DMS79 treated with DMSO at 0.1 percent for 48 hours (cell line): ENCODE measurements around the gene SEPHS2.

Source experiments
- DNase-seq: peaks from one replicate; lab custom pipeline; 2025; lab: John Stamatoyannopoulos, UW

Gene SEPHS2

DNA sequence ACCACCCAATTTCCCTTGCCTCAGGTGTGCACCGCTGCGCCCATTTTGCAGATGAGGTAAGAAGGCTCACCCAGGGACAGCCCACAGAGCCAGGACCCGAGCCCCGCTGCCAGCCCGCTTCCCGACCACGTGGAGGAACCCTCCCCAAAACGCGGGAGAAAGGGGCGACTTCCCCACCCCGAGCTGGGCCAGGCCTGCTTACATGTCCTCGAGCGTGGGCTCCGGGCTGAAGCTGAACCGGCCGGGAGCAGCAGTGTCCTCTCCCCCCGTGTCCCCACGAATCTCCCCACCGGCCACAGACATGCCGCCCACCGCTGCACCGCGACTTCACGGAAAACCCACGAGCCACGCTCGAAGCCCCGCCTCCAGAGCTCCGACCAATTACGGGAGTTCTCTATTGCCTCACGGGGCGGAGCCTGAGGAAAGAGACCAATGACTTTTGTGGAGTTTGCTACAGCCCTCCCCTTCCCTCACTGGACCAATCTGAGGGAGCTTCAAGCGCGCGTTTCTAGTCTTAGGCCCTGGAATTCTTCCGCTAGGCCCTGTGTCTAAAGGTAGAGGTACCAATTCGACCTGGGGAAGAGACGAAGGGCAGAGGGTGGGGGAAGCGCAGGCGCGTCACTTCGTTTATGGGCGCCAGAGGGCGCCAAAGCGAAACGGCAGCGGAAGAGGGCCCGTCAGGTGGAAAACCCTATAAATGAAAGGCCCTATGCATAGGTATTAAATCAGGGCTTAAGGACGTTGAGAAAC lies 15.8 kb downstream of the SEPHS2 start, which contains the start of gene DCTPP1:
Gene DCTPP1, minus strand, starts transcription at position 353 of the 750 bp plus-strand sequence. Its CDS starts 50 bp downstream, at position 303.
- peak; percentile 99 for DNase-seq

DNA sequence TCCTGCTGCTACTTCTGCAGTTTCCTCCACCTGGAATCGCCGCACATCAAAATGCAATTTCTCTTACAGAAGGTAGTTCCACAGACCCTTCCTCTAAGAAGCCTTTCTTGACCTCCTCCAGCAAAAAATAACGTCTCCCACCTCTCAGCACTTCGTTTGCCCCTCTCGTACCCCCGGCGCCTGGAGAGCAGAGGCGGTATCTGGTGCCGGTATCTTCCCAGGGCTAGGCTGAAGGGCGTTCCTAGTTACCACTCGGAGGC lies 16.3 kb downstream of the SEPHS2 start:
- DNase-seq, result no peak

DNA sequence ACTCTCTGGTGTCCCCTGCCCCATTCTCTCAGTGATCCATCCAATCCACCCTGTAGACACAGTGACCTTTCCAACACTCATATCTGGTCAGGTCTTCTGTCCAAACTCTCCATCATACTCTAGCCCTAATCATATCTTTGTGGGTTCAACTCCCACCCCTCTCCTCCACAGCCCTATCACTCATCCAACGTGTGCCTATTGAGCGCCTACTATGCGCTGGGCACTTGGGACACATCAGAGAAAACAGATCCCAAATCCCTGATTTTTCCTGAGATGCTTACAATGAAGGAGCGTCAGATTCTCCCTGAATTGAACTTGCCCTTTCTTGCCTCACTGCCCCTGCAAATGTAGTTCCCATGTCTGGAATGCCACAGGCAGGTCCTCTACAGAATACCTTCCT lies 17.6 kb downstream of the SEPHS2 start:
- DNase-seq, result no peak

DNA sequence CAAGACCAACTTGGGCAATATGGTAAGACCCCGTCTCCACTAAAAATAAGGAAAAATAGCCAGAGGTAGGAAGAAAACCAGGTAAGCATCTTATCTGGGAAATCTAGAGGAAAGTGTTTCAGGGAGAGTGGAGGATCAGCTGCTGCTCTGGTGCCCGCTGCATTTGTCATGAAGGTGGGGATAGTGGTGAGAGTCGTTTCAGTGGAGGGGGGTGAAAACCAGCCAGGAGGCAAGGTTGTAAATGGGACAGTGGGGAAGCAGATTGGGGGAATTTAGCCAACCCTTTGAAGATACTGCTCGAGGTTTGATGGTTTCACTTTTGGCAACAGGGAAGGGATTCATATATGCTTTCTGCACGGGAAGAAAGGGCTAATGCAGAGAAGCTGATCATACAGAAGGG lies 24.7 kb downstream of the SEPHS2 start:
- no peak for DNase-seq

DNA sequence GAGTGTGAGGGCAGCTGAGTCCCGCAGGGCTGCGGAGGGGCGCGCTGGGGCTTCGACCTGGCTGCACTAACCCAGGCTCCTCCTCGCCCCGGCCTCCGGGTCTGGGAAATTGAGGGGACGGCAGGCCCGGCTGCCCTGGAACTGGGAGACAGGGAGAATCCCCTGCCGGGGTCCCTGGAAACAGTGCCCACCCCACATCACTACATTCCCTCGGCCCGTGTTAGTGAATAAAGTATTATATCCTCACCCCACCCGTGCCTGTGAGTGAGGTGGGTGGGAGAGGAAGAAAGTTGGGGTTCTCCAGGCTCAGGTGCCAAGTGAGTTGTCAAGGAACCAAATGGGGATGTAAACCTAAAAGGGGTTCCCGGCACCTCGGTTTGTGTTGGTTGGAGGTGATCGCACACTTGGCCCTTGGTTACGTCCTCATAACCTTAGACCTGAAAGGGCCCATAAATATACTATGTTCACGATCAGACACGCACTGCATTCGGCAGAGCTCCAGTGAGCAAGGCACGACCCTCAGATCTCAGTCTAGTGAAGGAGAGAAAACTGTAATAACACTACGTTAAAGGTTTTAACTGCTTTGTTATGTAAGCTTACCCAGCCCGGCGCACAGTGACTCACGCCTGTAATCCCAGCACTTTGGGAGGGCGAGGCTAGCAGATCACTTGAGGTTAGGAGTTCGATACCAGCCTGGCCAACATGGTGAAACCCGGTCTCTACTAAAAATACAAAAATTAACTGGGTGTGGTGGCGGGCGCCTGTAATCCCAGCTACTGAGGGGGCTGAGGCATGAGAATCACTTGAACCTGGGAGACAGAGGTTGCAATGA lies 27.1 kb downstream of the SEPHS2 start:
- DNase-seq, result no peak

DNA sequence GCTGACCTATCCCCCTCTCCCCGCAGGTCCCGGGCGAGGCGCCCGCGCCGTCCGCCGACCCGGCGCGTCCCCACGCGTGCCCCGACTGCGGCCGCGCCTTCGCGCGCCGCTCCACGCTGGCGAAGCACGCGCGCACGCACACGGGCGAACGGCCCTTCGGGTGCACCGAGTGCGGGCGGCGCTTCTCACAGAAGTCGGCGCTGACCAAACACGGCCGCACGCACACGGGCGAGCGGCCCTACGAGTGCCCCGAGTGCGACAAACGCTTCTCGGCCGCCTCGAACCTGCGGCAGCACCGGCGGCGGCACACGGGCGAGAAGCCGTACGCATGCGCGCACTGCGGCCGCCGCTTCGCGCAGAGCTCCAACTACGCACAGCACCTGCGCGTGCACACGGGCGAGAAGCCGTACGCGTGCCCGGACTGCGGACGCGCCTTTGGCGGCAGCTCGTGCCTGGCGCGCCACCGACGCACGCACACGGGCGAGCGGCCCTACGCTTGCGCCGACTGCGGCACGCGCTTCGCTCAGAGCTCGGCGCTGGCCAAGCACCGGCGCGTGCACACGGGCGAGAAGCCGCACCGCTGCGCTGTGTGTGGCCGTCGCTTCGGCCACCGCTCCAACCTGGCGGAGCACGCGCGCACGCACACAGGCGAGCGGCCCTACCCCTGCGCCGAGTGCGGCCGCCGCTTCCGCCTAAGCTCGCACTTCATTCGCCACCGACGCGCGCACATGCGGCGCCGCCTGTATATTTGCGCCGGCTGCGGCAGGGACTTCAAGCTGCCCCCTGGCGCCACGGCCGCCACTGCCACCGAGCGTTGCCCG lies 27.9 kb downstream of the SEPHS2 start:
- DNase-seq, result peak; percentile 85

DNA sequence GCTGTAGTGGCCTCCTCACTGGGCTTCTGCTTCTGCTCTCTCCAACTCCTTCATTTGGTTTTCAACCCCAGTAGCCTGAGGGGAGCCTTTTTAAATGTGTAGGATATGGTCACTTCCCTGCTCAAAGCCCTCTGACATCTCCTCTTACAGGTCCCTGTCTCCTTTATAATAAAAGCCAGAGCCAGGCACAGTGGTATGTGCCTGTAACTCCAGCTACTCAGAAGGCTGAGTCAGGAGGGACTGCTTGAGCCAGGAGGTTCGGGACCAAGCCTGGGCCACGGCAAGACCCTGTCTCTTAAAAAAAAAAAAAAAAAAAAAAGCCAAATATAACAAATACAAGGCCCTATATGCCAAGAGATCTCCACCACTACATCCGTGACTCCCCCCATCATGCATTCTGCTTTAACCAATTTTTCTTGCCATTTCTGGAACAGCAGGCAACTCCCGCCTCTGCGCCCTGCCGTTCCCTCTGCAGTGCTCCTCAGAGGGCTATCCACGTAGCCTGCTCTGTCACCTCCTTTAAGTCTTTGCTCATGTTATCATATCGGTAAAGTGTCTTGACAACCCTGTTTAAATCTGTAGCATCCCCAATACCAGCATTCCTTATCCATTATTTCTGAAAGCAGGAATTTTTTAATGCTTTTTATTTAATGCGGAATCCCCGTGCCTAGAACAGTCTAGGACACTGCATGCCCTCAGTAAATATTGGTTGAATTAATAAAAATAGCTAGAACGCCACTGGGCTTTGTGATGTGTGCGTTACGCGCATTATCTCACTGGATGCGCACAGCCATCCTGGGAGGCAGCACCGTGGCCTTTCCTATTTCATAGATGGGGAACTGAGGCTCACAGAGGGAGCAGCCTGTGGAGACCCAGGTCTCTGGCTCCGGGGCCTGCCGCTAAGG lies 28.8 kb downstream of the SEPHS2 start:
- DNase-seq, result no peak

DNA sequence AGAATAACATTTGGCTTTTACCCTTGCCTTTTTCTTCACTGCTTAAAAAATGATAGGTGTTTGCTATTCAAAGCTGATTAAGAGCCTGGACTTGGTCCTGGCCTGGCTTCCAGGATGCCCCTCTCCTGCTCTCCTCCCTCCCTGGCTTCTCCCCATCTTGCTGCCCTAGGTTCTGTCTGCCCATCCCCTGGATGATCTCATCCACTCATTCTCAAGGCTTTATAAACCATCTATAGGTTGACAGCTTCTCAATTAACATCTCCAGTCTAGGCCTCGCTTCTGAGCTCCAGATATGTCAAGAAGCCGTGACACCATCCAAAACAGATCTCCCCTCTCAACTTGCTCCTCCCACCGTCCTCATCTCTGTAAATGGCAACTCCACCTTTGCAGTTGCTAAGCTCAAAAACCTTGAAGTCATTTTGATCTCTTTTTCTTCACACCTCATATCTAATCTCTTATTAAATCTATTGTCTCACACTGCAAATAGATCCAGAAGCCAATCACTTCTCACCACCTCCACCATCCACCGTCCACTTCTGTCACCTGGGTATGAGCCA lies 29.5 kb downstream of the SEPHS2 start:
- no peak for DNase-seq

DNA sequence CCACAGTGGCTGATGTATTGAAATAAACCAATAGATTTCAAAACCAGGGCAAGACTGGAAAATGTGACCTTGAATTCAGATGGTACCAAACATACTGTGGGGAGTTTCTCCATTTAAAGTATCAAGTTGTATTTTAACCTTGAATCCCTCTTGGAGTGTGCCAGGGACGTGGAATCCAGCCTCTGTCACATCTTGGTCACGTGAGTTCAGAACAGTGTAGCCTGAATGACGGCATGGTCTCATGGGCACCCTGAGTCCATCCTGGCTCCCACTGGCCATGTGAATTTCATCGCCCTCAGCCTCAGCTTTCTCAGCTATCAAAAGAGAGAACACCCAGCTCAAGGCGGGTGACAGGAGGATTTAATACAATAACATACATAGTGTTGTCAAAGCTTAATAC lies 31.5 kb downstream of the SEPHS2 start:
- no peak for DNase-seq

DNA sequence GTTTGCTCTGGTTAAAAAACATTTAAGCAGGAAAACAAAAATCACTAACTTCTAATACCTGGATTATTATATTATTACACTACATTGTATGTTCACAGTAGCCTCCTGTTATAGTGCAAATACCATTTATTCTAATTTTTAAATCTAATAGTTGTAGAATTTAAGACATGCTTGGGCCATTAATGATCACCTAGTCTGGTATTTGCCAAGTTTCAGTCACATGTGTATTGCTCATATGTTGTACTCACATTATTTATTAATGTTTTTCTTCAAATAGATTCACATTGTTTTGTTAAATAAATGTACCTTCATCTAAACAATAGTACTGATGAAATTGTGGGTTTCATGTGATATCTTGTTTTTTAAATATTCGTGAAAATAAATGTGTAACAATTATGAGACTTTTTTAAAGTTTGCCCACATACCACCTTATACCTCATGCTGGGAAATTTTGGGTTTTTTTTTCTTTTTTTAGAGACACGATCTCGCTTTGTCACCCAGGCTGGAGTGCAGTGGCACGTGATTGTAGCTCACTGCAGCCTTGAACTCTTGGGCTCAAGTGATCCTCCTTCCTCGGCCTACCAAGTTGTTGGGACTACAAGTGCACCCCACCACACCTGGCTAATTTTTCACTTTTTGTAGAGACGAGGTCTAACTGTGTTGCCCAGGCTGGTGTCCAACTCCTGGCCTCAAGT lies 32.4 kb downstream of the SEPHS2 start:
- DNase-seq, result no peak

DNA sequence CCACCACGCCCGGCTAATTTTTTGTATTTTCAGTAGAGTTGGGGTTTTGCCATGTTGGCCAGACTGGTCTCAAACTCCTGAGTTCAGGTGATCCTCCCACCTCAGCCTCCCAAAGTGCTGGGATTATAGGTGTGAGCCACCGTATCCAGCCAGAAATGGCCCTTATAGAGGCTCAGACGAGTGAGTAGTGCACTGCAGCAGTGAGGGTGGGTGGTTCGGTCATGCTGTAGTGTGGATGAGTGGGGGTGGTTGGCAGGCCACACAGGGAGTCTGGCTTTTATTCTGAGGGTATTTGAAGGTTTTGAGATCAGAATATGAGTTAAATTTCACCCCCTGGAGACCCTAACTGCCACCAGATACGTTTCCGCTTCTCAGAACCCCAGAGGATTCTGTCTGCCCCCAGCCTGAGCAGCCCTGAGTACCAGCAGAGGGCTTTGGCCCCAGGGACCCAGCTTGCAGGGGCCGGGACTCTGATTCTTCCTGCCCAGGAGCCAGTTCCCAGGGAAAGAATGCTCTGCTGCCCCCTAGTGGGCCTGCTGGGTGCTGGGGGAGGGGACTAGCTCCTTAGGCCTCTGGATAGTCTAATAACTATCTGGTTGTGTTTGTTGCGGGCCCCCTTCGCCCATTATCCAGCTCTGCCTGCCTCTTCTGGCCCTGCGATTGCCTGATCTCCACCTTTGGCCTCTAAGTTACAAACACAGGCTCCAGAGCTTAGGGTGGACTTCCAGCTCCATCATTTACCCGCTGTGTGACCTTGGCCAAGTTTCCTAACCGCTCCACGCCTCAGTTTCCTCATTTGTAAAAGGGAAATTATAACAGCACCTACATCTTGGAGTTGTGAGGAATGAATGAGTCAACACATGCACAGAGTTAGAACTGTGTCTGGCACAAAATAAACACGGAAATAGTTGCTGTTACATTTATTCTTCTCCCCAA lies 36.3 kb downstream of the SEPHS2 start:
- peak; percentile 85 for DNase-seq

DNA sequence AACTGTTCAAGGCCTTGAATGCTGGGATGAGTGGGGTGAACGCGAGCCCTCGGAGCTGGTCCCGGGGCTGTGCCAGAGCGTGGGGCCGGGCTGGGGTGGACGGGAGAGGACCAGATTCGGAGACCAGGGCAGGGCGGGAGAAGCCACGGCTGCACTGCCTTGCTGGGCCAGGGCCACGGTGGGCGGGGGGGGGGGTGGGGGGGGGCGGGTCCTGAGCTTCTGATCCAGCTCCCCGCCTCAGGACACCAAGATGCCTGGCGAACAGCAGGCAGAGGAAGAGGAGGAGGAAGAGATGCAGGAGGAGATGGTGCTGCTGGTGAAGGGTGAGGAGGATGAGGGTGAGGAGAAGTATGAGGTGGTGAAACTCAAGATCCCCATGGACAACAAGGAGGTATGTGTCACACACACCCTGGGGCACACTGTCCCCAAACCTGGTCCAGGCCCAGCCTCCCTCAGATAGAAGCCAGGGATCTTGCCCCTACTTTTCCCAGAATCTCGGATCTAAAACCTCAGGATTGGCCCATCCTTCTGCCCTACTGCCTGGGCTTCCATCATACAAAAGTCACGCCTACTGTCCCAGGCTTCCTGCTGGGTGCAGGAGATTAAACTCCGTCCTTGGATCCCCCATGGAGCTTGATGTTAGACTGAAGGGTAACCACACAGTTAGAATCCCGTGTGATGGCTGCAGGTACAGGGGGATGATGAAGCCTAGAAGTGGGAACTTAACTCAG lies 37.7 kb downstream of the SEPHS2 start:
- no peak for DNase-seq

DNA sequence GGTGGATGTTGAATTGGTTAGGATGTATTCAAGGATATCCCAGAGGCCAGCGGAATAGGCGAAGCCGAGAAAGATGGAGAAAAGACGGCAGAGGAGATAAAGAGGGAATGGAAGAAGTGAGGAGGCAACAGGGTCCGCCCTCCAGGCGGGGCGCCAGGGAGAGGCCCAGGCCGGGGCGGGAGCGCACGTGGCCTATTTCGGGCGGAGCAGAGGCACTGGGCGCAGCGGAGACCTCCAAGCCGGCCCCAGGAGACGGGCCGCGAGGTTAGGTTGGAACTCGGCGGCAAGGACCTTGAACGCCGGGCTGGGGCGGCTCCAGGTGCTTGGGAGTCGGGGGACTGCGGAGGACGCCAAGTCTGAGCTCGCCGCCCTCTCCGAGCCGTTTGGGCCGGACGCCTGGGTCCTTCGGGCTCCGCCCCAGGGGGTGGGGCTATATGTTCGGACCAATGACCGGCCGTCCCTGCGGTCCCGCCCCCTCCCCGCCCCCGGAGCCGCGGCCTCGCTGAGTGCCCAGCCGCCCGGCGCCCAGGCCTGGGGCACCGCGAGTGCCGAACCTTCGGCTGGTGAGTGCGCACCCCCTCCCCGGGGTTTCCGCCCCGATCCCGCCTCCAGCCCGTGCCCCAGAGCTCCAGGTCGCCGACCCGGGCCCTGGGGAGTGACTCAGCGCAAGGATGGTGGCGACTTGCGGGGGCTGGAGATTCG lies 38.4 kb downstream of the SEPHS2 start, which contains the start of gene ZNF771:
Gene ZNF771, plus strand, starts transcription at position 505 of the 702 bp plus-strand sequence. CDS start 448 bp downstream, outside the sequence.
- DNase-seq, result peak; percentile 73

DNA sequence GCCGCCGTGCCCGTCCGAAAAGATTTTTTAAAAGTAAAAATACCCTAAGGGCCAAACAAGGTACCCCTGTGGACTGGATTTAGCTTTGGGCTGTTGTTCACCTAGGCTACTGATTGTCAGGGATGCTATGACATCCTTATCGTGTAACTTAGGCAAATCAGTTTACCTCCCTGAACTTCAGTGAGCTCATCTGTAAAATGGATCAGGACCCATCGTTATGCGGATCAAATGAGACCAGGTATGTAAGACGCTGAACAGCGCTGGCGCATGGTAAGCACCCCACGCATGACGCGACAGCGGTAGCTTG lies 38.9 kb downstream of the SEPHS2 start:
- no peak for DNase-seq

DNA sequence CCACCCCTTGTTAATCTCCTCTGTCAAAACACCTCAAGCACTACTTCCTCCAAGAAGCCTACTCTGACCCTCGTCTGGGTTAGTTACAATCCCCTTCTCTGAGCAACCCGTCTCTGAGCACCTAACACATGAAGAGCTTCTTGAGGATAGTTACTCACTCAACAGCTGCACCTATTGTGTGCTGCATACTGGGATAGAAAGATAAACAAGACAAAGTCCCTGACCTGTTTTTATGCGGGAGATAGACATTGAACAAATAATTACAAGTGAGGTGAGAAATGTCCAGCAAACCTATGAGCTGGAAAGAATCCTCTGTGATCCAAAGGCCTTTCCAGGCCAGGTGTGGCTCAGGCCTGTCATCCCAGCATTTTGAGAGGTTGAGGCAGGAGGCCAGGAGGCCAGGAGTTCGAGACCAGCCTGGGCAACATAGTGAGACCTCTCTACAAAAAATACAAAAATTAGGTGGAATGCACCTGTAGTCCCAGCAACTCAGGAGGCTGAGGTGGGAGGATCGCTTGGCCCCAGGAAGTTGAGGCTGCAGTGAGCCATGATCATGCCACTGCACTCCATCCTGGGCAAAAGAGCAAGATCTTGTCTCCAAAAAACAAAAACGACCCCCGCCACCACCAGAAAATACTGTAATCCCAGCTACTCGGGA lies 43.8 kb downstream of the SEPHS2 start:
- DNase-seq, result no peak

DNA sequence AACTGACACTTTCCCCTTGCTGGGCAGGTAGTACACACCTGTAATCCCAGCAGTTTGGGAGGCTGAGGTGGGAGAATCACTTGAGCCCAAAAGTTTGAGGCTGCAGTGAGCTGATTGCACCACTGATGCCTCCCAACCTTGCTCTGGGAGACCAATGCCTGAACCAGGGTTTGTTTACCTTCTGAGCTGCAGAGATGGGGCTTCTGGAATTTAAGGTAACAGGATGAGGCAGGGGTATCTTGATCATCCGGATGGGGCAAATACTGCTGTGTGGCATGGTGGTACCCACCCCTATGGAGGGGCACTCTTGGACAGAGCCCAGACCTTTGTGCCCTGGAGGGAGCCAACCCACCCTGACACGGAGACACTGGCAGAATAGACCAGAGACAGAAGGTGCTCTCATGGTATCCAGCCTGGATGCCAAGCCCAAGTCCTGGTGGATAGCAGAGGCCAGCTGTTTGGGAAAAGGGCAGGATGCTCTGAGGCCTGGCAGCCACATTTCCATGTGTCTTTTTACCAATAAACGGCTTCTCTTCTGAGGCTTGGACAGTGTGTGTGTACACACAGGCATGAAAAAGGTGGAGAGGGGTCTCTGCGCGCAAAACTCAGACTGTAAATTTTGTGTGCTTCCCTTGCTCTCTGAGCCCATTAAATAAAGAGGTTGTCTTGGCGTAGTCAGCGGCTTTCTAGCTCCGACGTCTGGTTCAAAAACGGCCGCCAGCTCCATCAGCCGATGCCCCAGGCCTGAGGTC lies 46.1 kb downstream of the SEPHS2 start:
- DNase-seq, result no peak
